ENCODE measurements around the gene KCNQ1. TPM values are rescaled to one million over a fixed set of nuclear protein-coding genes. Genes with fewer than 3 reads are reported as not detected.

KCNQ1 gene
- total RNA-seq, 1 donor from 2014 or later = 8.5 TPM

GRCh38 chr11:2425506-2425905 is 19.3 kb upstream of the KCNQ1 start:
- Mint-ChIP-seq H3K27ac (no peak overlapping the region), H3K9me3 (no peaks in the 10 kb centered on the region), H3K4me1 (no peaks in the 10 kb centered on the region), H3K4me3 (no peak overlapping the region), H3K36me3 (no peaks in the 10 kb centered on the region), H3K27me3 (ENCODE audit: low read depth) (peaks cover 2% of the 10 kb centered on the region)
- no peak for DNase-seq (ENCODE audit: low spot score in 2 of 2, unreplicated experiment in 2 of 2)
- TF ChIP-seq CTCF (IDR thresholded peaks at IDR 0.05; ENCODE audit: unreplicated experiment) = no peak

- no peak overlapping the region for H3K4me3 Mint-ChIP-seq
- peaks cover 2% of the 10 kb centered on the region for H3K27me3 Mint-ChIP-seq (ENCODE audit: low read depth)
- TF ChIP-seq CTCF (IDR thresholded peaks at IDR 0.05; ENCODE audit: unreplicated experiment) = no peak
- no peaks in the 10 kb centered on the region for H3K36me3 Mint-ChIP-seq
- no peak overlapping the region for H3K27ac Mint-ChIP-seq
- H3K4me1 Mint-ChIP-seq = no peaks in the 10 kb centered on the region
- DNase-seq (ENCODE audit: low spot score in 2 of 2, unreplicated experiment in 2 of 2) = no peak
- H3K9me3 Mint-ChIP-seq = no peaks in the 10 kb centered on the region
These were observed 18.6 kb upstream of the KCNQ1 start for GRCh38 chr11:2426221-2426620.

GRCh38 chr11:2426826-2427521 is 17.8 kb upstream of the KCNQ1 start:
- no peak for TF ChIP-seq CTCF (IDR thresholded peaks at IDR 0.05; ENCODE audit: unreplicated experiment)
- Mint-ChIP-seq H3K9me3 (no peaks in the 10 kb centered on the region), H3K4me3 (no peak overlapping the region), H3K4me1 (no peaks in the 10 kb centered on the region), H3K27ac (no peak overlapping the region), H3K27me3 (ENCODE audit: low read depth) (peaks cover 2% of the 10 kb centered on the region), H3K36me3 (no peaks in the 10 kb centered on the region)
- no peak for DNase-seq (ENCODE audit: low spot score in 2 of 2, unreplicated experiment in 2 of 2)

GRCh38 chr11:2427721-2428321 is 17.0 kb upstream of the KCNQ1 start:
- DNase-seq (ENCODE audit: low spot score in 2 of 2, unreplicated experiment in 2 of 2) = no peak
- Mint-ChIP-seq H3K4me1 (no peaks in the 10 kb centered on the region), H3K27ac (no peak overlapping the region), H3K4me3 (no peak overlapping the region), H3K9me3 (no peaks in the 10 kb centered on the region), H3K27me3 (ENCODE audit: low read depth) (peaks cover 2% of the 10 kb centered on the region), H3K36me3 (no peaks in the 10 kb centered on the region)
- no peak for TF ChIP-seq CTCF (IDR thresholded peaks at IDR 0.05; ENCODE audit: unreplicated experiment)

- no peaks in the 10 kb centered on the region for H3K9me3 Mint-ChIP-seq
- no peaks in the 10 kb centered on the region for H3K36me3 Mint-ChIP-seq
- peaks cover 2% of the 10 kb centered on the region for H3K27me3 Mint-ChIP-seq (ENCODE audit: low read depth)
- no peak overlapping the region for H3K27ac Mint-ChIP-seq
- no peak overlapping the region for H3K4me3 Mint-ChIP-seq
- H3K4me1 Mint-ChIP-seq = no peaks in the 10 kb centered on the region
- DNase-seq (ENCODE audit: low spot score in 2 of 2, unreplicated experiment in 2 of 2) = peak; percentile 63 to 85
- peak; percentile 75 for TF ChIP-seq CTCF (IDR thresholded peaks at IDR 0.05; ENCODE audit: unreplicated experiment)
These were observed 16.4 kb upstream of the KCNQ1 start for GRCh38 chr11:2428322-2428795.
